Measurements from ENCODE around the gene LRIG2. TPM values are rescaled to one million over a fixed set of nuclear protein-coding genes. Genes with fewer than 3 reads are reported as not detected.

The LRIG2 gene
- total and polyA plus RNA-seq, 9 of the 15 experiments (the other 6 are each of a cell fraction or from before 2014, with no cell fraction given), result 1.8 to 28.1 (median 11.5) TPM

DNA sequence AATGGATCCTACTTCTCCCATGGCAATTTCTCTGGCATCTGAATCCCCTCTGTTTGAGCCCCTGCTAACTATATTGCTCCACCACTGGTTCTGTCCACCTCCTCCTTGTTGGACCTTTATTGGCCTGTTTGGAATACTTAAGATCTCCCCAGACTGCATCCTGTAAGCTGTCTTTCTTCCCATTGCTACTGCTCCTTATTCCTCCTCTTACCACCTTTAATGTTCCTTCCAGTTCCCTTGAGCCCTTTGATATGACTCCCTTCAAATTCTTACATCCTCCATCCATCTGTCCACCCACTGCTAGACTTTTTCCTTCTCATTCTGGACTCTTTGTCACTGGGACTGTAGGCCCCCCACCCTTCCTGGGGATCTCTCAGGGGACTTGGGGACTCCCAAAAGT, 31.0 kb downstream of the LRIG2 start:
- peaks cover 83% of the 10 kb centered on the region for H3K36me3 ChIP-seq (ENCODE audit: control insufficient read depth, insufficient read depth, low read length)
- DNase-seq (ENCODE audit: extremely low read depth in 1 of 4, low spot score in 3 of 4) (no peak), ATAC-seq (no peak), FAIRE-seq (no peak)
- in situ Hi-C loops (cut with MboI) (no loop called here), intact Hi-C loops (cut with micrococcal nuclease) (no loop called here)
- no peak overlapping the region for H2AFZ ChIP-seq (ENCODE audit: low read depth, low read length)
- no peaks in the 10 kb centered on the region for H3K4me1 ChIP-seq (replicated peaks in 1 of 2; ENCODE audit: control insufficient read depth in 2 of 2, insufficient read depth in 2 of 2, low read length in 2 of 2)
- TF ChIP-seq ZNF444 (CRISPR knock-in tag; IDR thresholded peaks at IDR 0.05) (no peak), CXXC5 (CRISPR knock-in tag; IDR thresholded peaks at IDR 0.05) (no peak), ZNF561 (CRISPR knock-in tag; conservative IDR thresholded peaks at IDR 0.05) (no peak), ZBTB33 (CRISPR knock-in tag; IDR thresholded peaks at IDR 0.05) (no peak), NR1H2 (CRISPR knock-in tag; IDR thresholded peaks at IDR 0.05) (no peak), PURB (CRISPR knock-in tag; IDR thresholded peaks at IDR 0.05; ENCODE audit: low read depth) (no peak), PCBP1 (IDR thresholded peaks at IDR 0.05; ENCODE audit: low read depth, low read length, poor library complexity, severe bottlenecking) (no peak), KLF1 (tag; IDR thresholded peaks at IDR 0.05) (no peak)
- H3K27ac ChIP-seq (ENCODE audit: extremely low read depth, low read depth, low read length), result no peak overlapping the region
- H3K9me1 ChIP-seq (ENCODE audit: control insufficient read depth, insufficient read depth, low read length), result no peaks in the 10 kb centered on the region
- POLR2A ChIA-PET, result interaction anchor here (0.6 to 1.0 kb wide), 2 partner anchors 9 to 21 kb away, joined by 4 read pairs; no protein-coding TSS in a partner anchor
- 0 out of 2 replicates have a peak, but pooled peaks cover 2% of the 10 kb centered on the region for H4K20me1 ChIP-seq (replicated peaks; ENCODE audit: control insufficient read depth, insufficient read depth, low read length)
- BruUV-seq (replicated peaks), result no TSS peak
- no peaks in the 10 kb centered on the region for H3K79me2 ChIP-seq (ENCODE audit: control insufficient read depth, insufficient read depth, low read length)
- no peak overlapping the region for H3K9ac ChIP-seq (ENCODE audit: insufficient read depth in 1 of 2, low read depth in 2 of 2, low read length in 2 of 2)
- CTCF ChIA-PET (ENCODE audit: low intra/inter-chr PET ratio), result no interaction called here
- no peak overlapping the region for H3K4me3 ChIP-seq
- no peaks in the 10 kb centered on the region for H3K9me3 ChIP-seq (replicated peaks; ENCODE audit: control insufficient read depth, insufficient read depth, low read depth, low read length)
- no peak overlapping the region for H3K4me2 ChIP-seq (ENCODE audit: insufficient read depth, low read length)
- H3K27me3 ChIP-seq (ENCODE audit: control insufficient read depth in 2 of 2, insufficient read depth in 2 of 2, low read length in 2 of 2), result no peaks in the 10 kb centered on the region
